ENCODE measurements around the gene VAV2.

The VAV2 gene

DNA sequence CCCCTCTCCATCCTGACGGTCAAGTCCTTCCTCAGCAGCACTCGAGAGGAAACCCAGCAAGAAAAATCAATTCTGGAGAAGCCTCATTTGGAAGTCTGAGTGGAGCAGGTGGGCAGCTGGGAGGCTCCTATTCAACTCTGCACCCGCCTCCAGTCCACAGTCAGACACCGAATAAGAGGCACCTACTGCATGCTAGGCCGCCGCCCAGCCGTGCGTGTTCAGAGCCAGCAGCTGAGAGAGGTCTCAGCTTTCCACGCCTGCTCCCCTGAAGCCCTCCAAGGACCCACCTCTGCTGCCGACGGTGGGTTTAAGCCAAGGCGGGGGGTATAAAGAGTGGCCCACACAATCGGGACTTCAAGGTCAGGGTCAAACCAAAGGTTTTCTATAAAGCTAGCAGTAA is 41.9 kb downstream of the VAV2 start:
- DNase-seq: no peak

DNA sequence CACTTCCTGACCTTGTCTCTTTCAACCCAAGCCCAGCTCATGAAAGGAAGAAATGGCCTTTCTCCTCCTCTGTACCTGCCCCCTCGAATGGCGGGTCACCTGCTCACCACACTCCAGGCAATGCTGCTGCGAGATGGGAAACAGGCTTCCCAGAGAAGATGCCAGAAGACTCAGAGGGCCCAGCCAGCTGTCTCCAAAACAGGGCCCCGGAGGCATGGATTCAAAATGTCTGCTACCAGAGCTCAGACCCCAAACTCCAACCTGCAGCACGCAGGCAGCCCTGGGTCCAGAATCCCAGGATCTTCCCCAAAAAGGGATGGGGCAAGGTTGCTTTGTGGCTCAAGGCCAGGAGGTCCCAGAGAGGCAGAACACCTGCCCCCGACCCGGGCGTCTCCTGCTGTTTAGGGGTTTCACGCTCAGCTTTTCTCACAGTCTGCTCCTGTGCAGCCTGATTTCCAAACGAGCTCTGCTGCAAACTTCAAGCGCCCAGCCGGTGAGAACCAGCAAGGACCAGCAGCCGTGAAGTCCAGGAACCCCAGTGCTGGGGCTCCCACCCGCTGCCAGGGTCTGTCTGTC is 42.5 kb downstream of the VAV2 start:
- no peak for DNase-seq

DNA sequence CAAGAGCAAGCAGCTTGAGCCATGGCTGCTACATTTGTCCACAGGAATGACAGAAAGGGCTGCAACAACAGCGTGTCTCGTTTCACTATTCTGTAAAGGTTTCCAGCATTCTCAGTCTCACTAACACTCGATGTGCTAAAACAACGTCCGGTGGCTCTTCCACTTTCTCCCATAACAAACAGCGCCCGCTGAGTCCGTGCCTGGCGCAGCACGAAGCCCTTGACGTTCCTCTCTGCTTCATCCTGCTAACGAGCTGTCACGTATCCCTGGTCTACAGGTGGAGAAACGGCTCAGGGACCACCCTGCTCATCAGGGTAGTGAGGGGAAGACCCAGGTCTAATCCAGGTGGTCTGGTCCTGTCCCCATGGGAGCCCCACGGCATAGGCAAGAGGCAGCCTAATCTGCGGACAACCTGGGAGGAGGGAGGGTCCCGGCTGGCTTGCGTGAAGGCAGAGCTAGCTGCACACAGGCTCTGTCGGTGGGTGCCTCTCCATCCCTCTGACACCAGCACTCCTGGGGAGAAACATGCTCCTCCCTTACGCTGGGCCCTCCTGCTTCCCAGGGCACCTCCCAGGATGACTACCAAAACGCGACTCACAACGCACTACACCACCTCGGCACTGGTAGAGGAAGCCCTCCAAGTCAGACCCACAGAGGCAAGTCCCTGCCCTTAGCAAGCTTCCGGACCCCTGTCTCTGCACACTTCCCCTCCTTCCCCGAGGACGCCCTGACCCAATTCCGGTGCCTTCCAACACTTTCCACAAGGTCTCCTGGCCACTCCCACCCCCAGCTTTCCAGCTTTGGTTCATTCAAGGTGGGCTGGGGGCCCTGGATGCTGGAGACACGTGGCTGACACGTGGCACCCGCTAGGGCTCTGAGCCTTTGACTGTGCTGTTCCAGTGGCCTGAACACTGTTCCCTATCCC is 43.3 kb downstream of the VAV2 start:
- DNase-seq: no peak

- DNase-seq: no peak
These were observed 44.0 kb downstream of the VAV2 start for GRCh38 chr9:133948131-133948530.

DNA sequence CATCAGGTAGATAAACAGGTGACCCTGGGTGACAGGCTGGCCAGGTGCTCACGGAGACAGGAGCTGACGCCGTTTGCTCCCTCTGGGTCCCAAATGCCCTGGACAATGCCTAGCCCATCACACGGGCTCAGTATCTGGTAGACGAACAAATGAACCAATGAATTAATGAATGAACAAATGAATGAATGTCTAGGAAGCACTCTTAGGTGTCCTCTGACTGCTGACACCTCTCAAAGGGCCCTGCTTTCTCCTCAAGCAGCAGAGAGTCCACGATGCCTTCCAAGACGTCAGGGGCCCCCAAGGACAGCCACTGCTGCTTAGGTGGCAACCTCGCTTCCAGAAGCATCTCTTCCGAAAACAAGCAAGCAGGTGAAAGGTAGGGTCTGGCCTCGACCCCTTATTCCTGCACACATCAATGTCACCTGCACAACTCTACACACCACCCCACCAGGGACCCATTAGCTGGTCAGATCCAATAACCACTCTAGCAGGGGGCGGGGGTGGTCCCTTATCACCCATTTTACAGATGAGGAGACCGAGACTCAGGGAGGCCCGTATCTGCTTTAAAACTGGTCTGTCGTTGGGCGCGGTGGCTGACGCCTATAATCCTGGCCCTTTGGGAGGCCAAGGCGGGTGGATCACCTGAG is 45.2 kb downstream of the VAV2 start:
- DNase-seq: no peak

DNA sequence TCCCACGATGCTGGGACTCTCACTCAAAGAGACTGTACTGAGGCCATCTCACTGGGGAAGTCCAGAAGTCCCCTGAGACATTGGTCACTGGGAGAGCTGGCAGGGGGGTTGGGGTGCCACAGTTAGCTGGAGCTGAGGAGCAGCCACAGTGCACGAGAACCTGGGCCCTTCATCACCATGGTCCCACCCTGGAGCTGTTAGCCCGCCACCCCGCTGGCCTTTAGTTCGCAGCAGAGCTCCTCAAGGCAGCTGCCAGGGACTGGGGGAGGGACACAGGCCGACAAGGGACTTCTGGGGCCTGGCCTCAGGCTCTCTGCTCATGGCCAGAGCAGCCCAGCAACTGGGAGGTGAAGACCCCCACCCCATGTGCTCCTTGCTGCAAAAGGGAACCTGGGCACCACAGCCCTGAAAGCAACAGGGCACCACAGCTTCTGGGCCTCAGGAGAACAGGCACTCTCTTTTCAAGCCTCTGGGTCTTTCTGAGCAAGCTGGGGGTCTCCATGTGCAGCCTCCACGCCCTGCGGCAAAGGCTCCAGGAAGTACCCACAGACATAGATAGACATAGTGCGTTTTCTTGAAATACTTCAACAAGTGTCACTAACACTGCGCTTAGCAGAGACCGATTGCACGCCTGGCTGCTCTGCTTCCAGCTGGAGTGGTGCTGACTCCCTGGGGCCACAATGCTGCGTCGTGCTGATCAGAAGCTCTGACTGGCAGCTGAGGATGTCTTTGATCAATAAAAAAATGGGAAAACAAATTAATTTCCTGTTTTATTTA is 46.0 kb downstream of the VAV2 start:
- no peak for DNase-seq

DNA sequence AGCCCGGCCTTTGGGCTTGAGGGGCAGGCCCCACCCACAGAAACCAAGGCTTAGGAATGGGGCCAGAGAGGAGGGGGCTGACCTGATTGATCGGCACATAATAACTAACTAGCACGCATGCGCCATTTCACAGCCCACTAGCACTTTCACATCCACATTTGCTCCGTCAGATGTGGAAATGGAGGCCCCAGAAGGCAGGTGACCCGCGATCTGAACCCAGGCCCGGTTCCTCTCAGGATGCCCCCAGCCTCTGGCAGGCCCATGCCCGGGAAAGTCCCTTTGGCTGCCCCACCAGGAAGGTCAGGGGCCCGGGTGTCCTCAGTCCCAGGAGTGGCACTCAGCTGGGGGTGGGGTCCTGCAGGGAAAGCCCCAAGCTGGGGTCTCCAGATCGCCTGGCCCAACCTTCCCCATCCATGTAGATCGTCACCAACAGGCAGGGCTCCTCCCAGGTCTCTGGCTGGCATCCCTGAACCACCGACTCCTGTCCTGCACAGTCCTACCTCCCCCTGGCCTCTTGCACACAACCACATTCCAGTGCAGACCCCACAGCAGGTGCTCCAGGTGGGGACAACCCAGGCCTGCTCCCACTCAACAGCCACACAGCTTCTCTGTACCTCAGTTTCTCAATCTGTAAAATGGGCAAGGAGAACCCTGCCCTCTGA is 46.7 kb downstream of the VAV2 start:
- no peak for DNase-seq

DNA sequence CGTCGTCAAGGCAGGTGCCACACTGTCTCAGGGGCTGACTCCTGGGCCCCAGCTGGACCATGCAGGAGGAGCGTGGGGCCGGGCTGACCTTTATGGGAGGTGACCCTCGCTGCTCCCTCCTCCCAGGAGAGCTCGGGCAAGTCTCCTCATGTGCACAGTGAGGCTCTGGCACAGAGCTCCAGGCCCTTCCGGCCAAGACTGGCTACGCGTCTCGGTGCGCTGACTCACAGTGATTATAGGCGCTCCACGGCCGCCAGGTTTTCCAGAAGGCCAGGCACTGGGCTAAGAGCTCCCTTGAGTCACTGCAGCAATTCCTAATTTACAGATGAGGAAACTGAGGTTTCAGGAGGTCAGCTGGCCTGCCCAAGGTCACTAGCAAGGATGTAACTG is 47.4 kb downstream of the VAV2 start:
- no peak for DNase-seq

DNA sequence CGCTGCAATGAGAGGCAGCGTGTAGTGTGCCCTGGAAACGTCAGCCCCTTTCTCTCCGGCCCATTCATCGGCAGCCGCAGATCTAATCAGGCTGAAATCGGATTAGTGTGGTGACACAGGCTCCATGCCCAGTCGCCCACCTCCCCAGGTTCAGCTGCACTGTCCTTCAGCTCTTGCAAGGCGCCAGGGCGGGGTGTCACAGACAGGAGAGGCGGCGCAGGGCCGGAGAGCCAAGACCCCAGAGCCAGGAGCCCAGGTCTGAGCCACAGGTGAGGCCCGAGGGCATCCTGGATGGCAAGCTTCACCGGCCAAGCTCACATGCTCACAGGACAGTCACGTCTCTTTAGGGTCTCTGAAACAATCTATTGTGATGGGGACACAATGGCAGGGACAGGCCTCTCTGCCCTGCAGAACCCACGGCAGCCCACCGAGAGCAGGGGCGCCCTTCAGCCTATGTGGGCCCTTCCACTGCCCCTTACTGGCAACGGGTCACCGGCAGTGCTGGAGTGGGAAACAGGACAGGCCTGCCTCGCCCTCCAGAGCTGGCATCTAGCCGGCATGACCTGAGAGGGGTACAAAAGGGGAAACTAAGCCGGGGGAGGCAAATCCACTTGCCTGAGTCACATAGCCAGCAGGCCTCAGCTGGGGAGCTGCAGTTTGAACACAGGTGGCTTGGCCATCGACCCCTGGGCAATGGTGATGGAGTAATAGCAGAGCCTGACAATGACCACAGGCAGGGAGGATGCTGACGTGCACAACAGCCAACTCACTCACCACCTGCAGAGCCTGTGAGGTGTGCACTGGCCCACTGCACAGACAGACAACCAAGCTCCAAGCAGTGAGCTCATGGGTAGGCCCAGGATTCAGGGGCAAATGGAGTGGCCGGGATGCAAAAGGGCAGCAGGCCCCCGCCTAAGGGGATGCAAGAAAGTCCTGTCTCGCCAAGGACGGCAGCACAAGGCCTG is 48.1 kb downstream of the VAV2 start:
- no peak for DNase-seq

- no peak for DNase-seq
These were observed 48.9 kb downstream of the VAV2 start for GRCh38 chr9:133943036-133943780.

GRCh38 chr9:133942206-133942975 is 49.7 kb downstream of the VAV2 start:
- DNase-seq: no peak

- DNase-seq: no peak
These were observed 52.3 kb downstream of the VAV2 start for GRCh38 chr9:133939845-133940244.

DNA sequence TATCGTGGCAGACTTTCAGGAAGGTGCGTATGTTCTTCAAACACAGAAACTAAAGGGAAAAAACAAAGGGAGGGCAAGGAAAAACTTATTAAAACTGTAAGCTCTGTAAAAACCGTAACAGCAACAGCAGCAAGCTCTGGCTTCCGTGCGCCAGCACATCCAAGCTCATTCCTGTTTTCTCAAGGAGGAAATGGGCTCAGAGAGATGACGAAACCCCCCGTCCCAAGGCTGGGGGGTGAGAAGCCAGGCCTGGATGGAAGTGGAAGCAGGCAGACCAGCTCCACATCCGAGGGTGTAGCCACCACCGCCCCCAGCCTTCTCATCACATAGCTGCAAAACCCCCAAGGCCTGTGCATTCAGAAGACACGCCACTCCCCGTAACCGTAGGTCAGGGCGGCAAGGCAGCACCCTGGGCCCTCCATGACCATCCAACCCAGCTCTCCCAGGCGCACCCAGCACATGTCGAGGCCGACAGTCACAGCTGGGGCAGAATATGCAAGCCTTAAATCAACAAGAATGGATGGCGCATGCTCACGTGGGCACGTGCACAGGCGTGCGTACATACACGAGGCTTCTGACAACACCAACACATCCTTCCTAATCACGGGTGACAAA is 52.8 kb downstream of the VAV2 start:
- DNase-seq: no peak

GRCh38 chr9:133938753-133939152 is 53.4 kb downstream of the VAV2 start:
- no peak for DNase-seq

DNA sequence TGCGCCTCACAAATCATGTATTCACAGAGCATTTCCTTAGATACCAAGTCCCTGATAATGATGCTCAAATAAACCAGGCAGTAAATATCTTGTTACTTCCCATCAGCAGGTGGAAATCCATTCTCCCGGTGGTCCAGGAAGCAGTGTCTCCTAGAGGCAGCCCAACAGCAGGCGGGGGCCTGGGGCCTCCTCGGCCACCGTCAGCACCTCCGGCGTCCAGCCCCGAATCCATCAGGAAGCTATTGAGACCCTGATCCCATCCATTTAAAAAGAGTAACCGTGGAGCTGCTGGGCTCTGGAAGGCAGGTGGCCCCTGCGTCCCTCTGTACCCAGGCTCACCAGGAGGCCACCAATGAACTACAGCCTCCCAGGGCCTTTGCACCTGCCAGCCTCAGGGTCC is 54.0 kb downstream of the VAV2 start:
- DNase-seq: no peak

DNA sequence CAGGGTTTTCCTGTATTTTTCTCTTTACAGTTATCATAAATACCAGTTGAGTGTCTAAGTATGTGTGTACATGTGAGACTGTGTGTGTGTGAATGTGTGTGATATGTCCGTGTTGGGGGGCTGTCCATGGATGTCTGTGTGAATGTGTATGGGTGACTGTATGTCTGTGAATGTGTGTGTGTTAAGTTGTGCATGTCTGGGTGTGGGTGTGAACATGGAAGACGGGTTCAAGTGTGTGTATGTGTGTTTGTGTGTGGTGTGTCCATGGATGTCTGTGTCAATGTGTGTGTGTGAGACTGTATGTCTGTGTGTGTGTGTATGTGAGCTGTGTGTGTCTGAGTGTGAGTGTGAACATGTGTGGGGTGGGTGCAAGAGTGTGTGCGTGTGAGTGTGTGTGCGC is 55.0 kb downstream of the VAV2 start:
- no peak for DNase-seq

DNA sequence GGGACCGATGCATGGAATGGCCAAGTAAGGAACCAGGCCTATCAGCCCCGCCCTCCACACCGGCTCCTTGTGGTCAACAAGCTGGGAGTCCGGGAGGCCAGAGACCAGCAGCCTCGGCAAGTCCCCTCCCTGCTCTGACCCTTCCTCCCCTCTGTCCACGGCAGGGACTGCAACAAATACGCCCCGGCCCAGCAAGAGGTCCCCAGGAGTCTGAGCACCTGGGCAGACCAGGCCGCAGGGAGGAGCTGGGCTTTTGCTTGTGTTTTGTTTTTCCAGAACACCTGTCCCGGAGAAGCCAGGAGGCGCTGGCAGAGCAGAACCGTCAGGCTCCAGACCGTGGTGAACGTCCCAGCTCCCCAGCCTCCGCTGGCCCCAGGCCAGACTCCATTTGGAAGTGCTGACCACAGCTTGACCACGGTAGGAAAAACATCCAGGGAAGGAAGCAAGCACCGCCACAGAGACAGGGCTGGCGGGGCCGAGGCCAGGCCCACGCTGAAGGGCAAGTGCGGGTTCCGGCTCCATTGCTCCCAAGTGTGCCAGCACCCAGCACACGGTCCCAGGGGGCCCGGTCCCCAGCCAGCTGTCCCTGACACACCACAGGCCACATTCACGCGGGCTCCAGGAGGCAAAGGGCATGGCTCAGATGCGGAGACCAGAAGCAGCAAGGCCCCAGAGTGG is 56.7 kb downstream of the VAV2 start:
- no peak for DNase-seq

DNA sequence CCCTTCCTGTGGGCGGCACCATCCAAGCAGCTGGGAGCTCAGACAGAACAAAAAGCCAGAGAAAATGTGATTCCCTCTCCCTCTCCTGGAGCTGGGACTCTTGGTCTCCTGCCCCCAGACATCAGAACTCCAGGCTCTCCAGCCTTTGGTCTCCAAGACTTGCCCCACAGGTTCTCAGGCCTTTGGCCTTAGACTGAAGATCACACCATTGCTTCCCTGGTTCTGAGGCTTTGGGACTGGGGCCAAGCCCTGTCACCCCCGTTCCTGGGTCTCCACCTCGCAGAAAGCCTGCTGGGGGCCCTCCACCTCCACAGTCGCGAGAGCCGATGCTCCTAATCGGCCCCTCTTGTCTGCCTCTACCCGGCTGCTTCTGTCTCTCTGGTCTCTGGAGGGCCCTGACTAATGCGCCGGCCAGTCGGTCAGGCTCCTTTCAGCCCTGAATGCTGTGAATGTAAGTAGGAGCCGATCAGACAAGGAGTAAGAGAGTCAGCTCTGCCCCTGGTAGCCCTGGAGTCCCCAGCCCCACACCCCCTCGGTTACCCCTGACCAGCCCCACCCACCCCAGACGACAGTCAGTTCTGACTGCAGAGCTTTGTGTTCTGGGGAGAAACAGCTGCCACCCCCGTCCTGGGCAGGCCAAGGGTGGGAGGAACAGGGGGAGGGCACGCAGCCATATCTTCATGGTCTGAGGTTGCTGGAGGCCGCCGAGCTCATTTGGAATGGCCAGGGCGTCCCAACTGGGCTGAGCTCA is 57.5 kb downstream of the VAV2 start:
- DNase-seq: no peak
